ENCODE results near the gene LRCH2.
"Not testable (repeated sequence)": the region's sequence is repeated elsewhere in the genome, so short reads cannot be mapped to it uniquely, and the experiment has no call there.

The LRCH2 gene

DNA sequence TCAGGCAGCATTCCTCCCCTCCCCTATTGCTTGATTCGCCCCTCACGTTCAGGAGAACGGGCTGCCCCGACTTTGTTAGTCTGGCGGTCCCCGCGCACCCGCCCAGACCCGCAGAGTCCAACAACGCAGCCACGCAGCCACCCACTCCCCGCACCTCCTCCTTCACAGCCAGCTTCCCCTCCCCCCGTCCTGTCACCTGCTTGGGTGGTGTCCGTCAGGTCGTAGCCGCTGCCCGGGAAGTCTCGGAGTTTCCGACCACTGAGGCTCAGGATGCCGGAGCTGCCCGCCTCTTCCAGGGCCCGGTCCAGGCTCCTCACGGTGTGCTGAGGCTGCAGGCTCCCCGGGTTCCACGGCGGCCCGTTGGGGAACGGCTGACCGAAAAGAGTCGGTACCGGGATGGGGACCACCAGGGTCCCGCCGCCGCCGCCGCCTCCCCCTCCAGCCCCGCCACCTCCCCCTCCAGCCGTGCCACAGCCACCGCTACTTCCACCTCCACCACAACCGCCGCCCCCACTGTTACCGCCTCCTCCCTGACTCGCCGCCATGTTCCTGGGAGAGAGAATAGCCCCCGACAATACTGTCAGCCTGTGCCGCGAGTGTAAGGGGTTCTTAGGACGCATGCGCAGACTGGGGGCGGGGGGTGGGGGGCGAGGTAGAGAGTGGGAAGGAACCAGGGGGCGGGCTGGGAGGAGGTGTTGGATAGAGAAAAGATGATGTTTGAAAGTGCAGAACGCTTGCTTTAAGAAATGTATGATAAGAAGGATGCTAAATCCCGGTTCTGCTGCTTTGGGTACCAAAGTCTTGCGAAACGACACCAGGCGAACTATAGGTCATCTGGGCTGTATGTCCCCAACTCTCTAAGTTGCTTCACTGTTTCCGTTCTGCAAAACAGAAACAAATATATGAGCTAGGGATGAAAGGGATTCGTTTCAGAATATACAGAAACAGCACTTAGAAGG is at the start of gene LRCH2:
Gene LRCH2 (minus strand): TSS at position 600 of the 959 bp plus-strand sequence. CDS start 55 bp downstream, at position 545.
- DNase-seq (ENCODE audit: low read depth) = peak; percentile 20

GRCh38 chrX:115269051-115269683 is 35.3 kb upstream of the LRCH2 start:
- no peak for DNase-seq (ENCODE audit: low read depth)

DNA sequence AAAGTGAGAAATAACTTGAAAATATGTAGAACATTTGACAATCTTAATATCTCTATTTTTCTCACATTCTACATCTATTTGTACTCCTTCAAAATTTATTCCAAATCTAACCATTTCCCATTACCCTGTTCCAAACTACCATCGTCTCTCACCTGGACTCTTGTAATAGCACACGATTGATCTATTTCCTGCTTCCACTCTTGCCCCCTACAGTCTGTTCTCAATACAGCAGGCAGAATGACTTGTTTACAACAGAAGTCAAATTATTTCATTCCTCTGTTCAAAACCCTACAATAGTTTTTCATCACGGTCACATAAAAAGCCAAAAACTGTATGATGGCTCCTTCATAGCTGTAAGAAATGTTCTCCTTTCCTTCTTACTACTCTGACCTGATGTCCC is 34.5 kb upstream of the LRCH2 start:
- DNase-seq (ENCODE audit: low read depth) = no peak

DNA sequence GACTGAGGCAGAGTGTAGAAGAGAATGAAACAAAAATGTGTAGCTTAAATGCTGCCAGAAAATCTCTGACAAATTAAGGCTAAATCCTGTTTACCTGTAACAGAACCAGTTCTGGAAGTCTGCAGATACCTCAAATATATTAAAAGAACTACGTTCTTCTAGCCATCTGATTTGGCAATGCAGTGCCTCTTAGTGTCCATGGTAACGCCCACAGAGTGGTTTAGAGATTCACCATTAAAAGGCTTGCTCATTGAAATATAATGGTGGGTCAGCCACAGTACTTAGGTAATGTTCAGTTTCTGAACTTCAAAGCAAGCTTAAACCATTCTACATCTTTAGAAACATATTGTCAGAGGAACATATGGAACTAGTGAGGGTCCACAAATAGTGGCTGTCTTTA is 32.4 kb upstream of the LRCH2 start:
- DNase-seq (ENCODE audit: low read depth) = peak; percentile 42

DNA sequence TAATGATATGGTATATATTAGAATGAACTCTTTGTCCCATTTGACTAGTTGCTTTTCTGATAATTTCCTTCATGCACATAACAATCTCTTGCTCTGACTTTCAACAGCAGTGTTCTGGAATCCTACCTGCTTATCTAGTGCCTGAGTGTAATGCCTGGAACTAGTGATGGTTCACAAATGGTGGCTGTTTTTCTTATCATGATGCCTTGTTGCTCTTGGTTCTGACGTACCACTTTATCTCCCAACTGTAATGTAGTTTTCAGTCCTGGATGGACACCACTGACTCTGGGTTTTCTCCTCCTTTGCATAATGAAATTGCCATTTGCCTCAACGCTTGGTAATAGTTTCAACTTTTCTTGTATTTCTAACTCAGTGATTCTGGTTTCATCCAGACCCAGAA is 30.1 kb upstream of the LRCH2 start:
- DNase-seq (ENCODE audit: low read depth) = no peak

- no peak for DNase-seq (ENCODE audit: low read depth)
Observed at GRCh38 chrX:115261148-115261547, 27.3 kb upstream of the LRCH2 start.

DNA sequence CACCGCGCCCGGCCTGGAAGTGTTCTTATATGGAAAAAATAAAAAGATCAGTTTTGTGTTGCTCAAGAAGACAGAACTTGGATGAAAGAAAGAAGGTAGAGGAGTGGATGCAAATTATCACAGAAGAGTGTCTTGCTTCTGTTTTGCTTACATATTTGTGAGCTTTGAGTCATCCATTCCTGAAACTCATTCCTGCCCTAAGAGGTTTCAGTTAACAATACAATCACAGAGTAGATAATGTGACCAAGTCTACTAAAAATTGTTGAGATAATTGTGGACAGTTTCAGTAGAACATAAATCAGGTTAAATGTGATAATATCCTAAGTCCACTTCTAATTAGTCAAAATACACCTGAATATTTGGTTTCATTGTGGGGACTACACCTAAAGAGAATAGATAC is 26.4 kb upstream of the LRCH2 start:
- DNase-seq (ENCODE audit: low read depth) = peak; percentile 72

DNA sequence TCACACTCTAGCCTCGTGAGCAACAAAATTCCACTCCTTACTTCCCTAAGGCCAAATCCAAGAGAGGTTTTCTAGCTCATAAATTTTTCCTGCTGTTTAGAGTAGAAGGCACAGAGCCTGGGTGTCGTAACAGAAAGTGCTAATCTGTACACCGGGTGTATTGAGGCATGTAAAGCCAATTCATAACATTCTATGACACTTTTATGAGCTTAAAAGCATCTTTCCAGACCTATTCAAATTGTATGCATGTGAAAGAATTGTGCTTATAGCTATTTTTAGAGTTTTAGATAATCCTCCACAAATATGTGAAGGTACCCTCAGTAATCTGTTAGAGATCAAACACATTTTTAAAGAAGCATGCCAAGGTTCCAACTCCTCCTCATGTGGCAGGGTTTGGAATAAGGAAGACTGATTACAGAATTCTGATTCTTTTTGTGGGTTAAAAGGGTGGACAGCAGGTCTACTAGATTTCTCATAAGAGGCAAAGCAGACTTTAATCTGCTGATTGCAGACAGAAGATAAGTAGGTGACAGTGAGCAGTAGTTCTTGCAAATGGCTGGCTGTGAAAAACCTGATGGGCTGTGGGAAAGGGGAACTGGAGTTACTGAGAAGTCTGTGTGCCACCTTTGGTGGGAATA is 25.5 kb upstream of the LRCH2 start:
- DNase-seq (ENCODE audit: low read depth) = peak; percentile 68

DNA sequence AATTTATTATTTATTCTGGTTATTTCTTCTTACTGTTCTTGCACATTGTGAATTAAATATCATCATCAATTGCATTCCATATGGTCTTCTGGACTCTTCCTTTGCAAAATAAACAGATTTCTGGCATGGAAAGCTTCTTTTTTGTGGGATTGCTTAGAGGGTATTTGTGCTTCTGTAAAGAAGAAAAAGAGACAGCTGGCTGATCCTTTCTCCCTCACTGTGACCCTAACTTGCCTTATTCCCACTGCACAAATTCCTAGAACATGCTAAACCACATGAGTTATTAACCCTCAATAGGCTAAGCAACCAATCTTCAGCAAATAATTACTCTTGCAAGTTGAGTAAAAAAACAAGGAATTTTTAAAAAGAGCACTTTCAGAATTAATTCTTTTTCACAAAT is 23.8 kb upstream of the LRCH2 start:
- no peak for DNase-seq (ENCODE audit: low read depth)

DNA sequence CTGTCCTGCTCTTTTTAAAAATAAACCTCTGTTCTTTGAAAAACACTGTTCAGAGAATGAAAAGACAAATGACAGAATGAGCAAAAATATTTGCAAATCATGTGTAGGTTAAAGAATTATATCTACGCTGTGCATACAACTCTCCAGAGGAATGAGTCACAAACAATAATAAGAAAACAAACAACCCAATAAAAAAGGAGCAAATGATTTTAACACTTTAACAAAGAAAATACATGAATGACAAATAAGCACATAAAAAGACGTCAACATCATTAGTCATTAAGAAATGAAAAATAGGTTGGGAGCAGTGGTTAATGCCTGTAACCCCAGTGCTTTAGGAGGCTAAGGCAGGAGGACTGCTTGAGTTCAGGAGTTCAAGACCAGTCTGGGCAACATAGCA is 21.1 kb upstream of the LRCH2 start:
- no peak for DNase-seq (ENCODE audit: low read depth)

- no peak for DNase-seq (ENCODE audit: low read depth)
Observed at GRCh38 chrX:115251458-115252233, 17.8 kb upstream of the LRCH2 start.

GRCh38 chrX:115237056-115237455 is 3.2 kb upstream of the LRCH2 start:
- DNase-seq (ENCODE audit: low read depth) = no peak

DNA sequence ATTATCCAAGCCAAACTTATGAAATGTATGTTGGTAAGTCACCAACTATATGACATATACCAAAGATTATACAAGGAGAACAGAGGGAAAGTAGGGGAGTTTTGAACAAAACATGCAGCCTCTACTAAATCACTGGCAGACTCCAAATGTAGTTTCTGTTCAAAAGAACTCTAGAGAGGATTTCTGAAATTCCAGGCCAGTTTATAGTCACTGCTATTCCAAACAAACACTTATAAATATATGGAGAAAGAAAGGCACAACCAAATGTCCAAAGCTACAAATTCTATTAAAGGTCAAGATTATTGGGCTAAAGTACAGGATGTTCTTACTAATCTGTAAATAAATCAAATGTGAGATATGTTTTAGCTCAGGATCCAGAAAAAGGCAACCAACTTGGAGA is 2.7 kb upstream of the LRCH2 start:
- DNase-seq (ENCODE audit: low read depth) = no peak

DNA sequence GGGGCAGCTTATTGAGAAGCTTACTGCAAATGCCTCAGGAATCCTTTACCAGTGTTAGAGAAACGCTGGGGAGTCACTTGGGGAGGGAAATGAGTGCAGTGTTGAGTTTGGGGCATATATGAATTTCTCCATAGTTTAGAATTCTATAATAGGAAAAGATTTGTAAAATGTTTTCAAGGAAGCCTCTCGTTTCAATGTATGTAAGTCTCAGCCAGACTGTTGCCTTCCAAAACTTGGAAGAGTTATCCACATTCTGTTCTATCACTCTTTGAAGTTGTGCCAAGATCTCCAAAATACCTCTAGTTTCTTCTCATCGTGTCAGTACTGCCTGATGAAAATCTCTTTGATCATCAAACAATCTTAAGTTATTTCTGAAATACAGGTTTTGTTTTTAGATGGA is 565 bp upstream of the LRCH2 start:
- DNase-seq (ENCODE audit: low read depth) = no peak

- DNase-seq (ENCODE audit: low read depth) = no peak
Observed at GRCh38 chrX:115232933-115233496, 881 bp downstream of the LRCH2 start.

DNA sequence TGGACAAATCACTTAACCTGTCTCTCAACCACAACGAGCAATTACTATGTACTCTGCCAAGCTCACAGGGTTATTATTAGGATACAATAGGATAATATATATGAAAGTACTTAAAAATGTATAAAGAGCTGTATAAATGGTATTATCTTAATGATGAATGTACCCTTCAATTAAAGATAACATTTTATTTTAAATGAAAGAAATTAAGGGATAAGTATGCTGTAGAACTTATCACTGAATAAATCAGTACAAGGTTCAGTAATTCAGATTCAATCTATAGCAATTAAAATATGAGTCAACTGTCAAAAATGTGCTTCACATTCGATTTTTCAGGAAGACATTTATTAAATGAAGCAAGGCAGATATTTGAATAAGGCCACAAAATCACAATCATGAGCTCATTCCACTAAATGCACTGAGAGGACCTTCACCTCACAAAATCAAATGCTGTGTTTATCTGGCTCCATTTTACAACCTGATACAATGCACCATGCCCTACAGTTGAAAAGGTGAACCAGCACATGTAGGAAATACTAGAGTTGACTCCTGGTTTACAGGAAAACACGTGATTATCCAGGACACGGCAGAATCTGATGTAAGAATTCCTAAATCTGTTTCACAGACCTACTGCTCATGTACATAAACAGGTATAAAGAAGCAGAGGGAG is 4.4 kb downstream of the LRCH2 start:
- no peak for DNase-seq (ENCODE audit: low read depth)

- peak; percentile 26 for DNase-seq (ENCODE audit: low read depth)
Observed at GRCh38 chrX:115226929-115227328, 7.0 kb downstream of the LRCH2 start.

- not testable (repeated sequence) for DNase-seq (ENCODE audit: low read depth)
Observed at GRCh38 chrX:115217346-115217745, 16.6 kb downstream of the LRCH2 start.

DNA sequence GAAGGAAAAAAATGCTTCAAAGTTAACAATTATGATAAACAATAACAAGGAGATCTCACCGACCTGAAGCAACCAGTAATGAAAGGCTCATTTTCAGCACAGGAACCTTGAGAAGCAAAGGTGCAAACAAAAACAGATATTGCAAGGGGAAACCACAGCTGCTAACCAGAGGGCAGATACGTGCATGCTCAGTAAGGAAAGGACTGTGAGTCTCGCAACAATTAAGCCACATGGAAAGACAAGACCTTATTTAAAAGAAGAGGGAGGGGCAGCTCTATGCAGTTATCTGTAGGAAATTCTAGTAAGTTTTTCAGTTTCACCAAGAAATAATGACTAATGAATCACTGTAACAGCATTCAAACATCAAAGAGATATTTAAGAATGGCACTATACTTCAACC is 19.3 kb downstream of the LRCH2 start:
- DNase-seq (ENCODE audit: low read depth) = no peak

GRCh38 chrX:115214151-115214550 is 19.7 kb downstream of the LRCH2 start:
- no peak for DNase-seq (ENCODE audit: low read depth)

DNA sequence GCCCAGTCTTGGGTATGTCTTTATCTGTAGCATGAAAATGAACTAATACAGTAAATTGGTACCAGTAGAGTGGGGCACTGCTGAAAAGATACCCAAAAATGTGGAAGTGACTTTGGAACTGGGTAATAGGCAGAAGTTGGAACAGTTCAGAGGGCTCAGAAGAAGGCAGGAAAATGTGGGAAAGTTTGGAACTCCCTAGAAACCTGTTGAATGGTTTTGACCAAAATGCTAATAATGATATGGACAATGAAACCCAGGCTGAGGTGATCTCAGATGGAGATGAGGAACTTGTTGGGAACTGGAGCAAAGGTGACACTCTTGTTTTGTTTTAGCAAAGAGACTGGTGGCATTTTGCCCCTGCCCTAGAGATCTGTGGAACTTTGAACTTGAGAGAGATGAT is 24.3 kb downstream of the LRCH2 start:
- DNase-seq (ENCODE audit: low read depth) = not testable (repeated sequence)
